ENCODE results near the gene LIF.

DNA sequence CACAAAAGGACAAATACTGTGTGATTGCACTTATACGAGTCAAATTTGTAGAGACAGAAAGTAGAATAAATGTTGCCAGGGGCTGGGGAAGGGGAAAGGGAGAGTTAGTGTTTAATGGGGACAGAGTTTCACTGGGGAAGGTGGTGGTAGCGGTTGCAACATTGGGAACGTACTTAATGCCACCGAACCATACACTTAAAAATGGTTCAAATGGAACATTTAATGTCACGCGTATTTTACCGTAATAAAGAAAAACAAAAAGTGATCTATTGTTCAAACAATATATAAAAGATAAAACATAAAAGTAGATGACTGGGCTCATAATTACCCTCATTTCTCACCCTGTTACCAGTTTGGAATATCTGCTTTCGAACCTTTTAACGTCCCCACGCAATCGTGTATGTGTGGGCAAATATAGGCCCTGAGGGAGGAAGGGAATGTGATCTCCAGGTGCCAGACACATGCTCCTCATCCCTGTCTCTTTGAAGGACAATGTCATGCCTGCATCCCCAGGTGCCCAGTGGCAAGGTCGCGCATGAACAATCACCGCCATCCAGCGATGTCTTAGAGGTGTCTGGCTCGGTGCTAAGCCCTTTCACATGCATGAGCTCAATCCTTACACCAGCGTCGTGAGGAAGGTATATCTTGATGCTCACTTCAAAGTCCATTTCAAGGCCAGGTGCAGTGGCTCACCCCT, 35.3 kb downstream of the LIF start:
- TF ChIP-seq EP300 (IDR thresholded peaks at IDR 0.05) (no peak), POLR2A (IDR thresholded peaks at IDR 0.05; ENCODE audit: low read length) (no peak), RARB (CRISPR knock-in tag; IDR thresholded peaks at IDR 0.05) (no peak), JUN (IDR thresholded peaks at IDR 0.05) (no peak), SMC3 (IDR thresholded peaks at IDR 0.05) (no peak), RFX5 (IDR thresholded peaks at IDR 0.05) (no peak), CBX8 (IDR thresholded peaks at IDR 0.05) (no peak)
- TF ChIP-seq, protein P1, sequence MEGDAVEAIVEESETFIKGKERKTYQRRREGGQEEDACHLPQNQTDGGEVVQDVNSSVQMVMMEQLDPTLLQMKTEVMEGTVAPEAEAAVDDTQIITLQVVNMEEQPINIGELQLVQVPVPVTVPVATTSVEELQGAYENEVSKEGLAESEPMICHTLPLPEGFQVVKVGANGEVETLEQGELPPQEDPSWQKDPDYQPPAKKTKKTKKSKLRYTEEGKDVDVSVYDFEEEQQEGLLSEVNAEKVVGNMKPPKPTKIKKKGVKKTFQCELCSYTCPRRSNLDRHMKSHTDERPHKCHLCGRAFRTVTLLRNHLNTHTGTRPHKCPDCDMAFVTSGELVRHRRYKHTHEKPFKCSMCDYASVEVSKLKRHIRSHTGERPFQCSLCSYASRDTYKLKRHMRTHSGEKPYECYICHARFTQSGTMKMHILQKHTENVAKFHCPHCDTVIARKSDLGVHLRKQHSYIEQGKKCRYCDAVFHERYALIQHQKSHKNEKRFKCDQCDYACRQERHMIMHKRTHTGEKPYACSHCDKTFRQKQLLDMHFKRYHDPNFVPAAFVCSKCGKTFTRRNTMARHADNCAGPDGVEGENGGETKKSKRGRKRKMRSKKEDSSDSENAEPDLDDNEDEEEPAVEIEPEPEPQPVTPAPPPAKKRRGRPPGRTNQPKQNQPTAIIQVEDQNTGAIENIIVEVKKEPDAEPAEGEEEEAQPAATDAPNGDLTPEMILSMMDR (IDR thresholded peaks at IDR 0.05), result no peak
- TF ChIP-seq, protein P2, sequence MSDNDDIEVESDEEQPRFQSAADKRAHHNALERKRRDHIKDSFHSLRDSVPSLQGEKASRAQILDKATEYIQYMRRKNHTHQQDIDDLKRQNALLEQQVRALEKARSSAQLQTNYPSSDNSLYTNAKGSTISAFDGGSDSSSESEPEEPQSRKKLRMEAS (IDR thresholded peaks at IDR 0.05), result peak; percentile 57

Data from A549 (cell line).